PFSK-1 (cell line): ENCODE results near the gene MEF2C.

Source experiments
- POLR2AphosphoS5 ChIP-seq: IDR thresholded peaks from 2 replicates; pipeline ENCODE4 v1.6.1; 2012; ENCODE audit warnings: low read depth, mild to moderate bottlenecking, control low read depth, low read length, moderate library complexity
- REST ChIP-seq, 2 experiments: IDR thresholded peaks; 2 replicates each; pipeline versions ENCODE4 v1.6.1 to v1.8.0; 2011 to 2012; ENCODE audit warnings: low read depth in 2 of 2, low read length in 2 of 2, control low read depth in 1 of 2, inconsistent platforms in 1 of 2, mild to moderate bottlenecking in 1 of 2, moderate library complexity in 1 of 2; ENCODE audit not compliant: insufficient read depth in 1 of 2

GRCh38 chr5:88818296-88818695 lies 64.7 kb downstream of the MEF2C start:
- TF ChIP-seq POLR2AphosphoS5 (no peak), REST (IDR thresholded peaks at IDR 0.05; ENCODE audit: insufficient read depth in 1 of 2, low read depth in 2 of 2, low read length in 2 of 2) (no peak)
